Posterior cingulate gyrus (tissue), 11 donors: ENCODE data around the gene RALGAPA2.

Experiments
- DNase-seq, 10 donors: peaks; one replicate each; pipeline versions ENCODE4 v3.0.0 to v3.0.0-alpha.2; 2020 to 2021; ENCODE audit warnings: mixed read lengths in 3 of 10
- intact Hi-C: fragments of 100-400 bp; cut with DNase I; formaldehyde crosslinking; loops from one replicate; pipeline ENCODE4 v1.15.1; 2023

The RALGAPA2 gene

GRCh38 chr20:20417876-20418676 lies 294.4 kb downstream of the RALGAPA2 start:
- intact Hi-C loops = no loop called here
- no peak for DNase-seq

GRCh38 chr20:20415321-20415720 lies 297.1 kb downstream of the RALGAPA2 start:
- intact Hi-C loops = no loop called here
- DNase-seq = no peak

- intact Hi-C loops = no loop called here
- no peak for DNase-seq
Measured at GRCh38 chr20:20414640-20415220, 297.7 kb downstream of the RALGAPA2 start.

DNA sequence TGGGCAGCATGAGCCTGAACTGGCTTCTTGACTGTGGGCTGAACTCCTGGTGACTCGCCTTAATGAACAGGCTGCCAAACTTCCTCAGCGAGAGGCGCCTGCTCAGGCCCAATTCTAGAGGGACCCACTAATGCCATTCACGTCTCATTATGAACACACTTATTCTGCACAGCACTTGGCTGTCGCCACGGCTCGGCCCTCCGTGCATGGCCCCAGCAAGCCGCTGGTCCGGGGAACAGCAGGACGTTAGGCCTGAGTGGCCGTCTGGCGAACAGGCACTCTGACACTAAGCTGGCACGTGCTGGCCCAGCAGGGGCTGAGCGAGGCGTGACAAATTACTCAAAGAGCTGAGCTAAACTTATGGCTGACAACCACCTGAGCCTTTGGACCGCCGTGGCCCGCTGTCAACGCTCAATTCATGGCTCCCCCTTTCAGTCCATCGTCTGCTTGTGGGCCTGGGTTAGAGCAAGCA lies 298.6 kb downstream of the RALGAPA2 start:
- DNase-seq = peak in 5 of 10 donors; percentile 40 to 87 (median 40)
- intact Hi-C loops = no loop called here

- DNase-seq = no peak
- intact Hi-C loops = no loop called here
Measured at GRCh38 chr20:20412750-20413149, 299.7 kb downstream of the RALGAPA2 start.

DNA sequence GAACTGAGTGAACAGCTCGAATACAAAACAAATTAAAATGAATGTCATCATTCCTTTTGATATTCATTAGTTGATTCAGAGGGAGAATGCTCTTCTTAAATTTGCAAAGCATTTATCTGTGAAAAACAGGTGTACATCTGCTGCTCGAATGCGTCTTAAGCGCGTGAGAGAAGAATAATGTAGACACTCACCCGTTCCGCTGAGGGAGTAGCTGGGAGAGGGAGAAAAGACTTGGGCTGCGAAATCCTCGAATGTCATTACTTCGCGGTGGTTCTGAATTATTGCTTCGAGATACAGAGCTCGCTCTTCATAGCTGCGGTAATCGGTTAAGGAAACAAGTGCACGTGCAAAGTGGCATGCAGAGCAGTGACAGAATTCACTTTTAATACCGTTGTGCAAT lies 300.6 kb downstream of the RALGAPA2 start:
- intact Hi-C loops = no loop called here
- no peak for DNase-seq

GRCh38 chr20:20411402-20411801 lies 301.0 kb downstream of the RALGAPA2 start:
- intact Hi-C loops = no loop called here
- DNase-seq = no peak

DNA sequence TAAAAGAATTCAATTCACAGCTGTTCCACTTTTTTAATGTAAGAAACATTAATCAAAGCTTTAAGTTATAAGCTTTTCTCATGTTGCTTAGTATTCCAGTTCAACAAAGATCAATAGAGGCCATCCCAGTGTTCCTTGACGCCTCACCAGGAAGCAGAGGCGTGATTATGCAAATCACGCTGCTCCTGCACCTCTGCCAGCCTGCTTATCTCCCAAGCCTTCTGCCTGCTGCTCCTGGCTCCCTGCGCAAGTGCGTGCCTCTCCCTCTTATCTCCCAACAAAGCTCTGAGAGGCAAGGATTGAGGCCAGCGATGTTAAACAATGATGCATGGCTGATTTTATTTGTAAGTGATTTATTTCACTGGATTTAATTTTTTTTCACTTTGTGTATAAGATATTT lies 301.8 kb downstream of the RALGAPA2 start:
- intact Hi-C loops = no loop called here
- DNase-seq = peak in 9 of 10 donors; percentile 45 to 94 (median 51)

DNA sequence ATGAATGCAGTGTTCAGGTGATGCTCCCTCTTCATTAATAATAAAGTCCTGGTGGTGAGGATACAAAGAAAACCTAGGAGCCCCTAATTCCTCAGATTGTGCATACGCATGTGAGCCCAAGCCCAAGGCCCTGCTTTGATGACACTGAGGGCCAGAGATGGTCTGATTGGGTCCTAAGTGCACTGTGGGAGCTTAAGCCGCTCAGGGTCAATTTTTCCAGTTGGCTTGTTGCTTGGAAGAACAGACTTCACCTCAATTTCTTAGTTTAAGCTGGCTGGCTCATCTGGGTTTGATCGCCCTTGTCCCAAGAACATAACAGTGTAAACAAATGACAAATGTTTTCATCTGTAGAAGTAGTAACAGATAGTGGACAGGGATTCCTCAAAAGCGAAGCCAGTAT lies 303.1 kb downstream of the RALGAPA2 start:
- intact Hi-C loops = loop anchor here (5.0 kb wide), 1 partner anchor 42 kb away; the partner anchor contains the start of gene INSM1

DNA sequence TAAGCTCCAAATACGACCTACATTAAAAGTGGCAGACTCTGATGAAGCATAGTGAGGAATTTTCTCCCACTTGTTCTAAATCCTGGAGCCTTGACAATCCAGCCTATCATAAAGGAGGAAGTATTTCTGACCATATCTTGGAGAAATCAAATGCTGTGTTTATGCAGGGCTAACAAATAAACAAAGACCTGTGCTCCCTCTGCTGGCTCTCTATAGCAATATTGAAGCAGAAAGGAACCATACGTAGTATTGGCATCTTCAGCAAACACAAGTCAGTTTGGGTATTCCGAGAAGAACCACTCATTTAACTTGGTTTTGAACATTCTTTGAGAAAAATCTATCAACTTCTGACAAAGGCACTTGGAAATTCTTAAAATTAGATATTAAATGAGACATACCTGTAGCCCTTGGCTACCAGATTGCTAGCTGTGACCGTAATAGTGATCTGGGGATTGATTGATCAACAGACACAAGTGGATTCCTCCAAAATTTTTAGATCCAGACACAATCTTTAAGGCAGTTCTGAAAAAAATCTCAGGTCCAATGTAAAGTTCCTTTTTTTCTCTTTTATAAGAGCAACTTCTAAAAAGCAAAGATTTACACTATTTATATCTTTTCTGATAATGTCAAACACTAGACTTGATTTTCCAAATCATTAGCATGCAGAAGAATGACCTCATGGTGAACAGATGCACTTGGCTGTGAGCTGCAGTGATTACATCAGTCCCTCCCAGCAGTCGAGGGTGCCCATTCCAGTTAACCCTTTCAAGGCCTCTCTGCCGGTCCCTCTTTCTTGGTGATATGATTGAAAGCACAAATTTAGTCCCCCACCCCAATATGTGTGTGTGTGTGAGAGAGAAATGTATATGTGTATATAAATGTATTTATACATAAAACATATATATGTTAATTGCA lies 304.3 kb downstream of the RALGAPA2 start:
- peak in 5 of 10 donors; percentile 30 to 91 (median 54) for DNase-seq
- intact Hi-C loops = loop anchor here (5.0 kb wide), 1 partner anchor 41 kb away; the partner anchor contains the start of gene INSM1

More for the DNA sequence above, 303.1 kb downstream of the RALGAPA2 start:
- DNase-seq = peak in 1 of 10 donors; percentile 25

DNA sequence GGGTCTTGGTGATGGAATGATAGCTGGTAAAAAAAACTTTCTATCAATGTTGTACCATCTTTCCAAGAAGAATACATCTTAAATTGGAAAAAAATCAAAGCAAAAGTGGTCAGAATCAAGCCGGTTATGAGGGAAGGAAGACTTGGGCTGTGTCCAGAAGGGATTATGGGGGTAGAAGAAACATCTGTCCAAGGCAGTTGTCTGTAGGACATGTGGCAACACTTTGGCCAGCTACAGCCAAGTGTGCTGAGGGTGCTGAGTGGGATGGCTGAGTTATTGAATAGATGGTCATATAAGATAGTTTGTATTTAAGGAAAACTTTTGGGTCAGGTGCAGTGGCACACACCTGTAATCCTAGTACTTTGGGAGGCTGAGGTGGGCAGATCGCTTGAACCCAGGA lies 306.1 kb downstream of the RALGAPA2 start:
- no peak for DNase-seq
- intact Hi-C loops = loop anchor here (5.0 kb wide), 1 partner anchor 39 kb away; the partner anchor contains the start of gene INSM1

- no peak for DNase-seq
- intact Hi-C loops = loop anchor here (5.0 kb wide), 1 partner anchor 38 kb away; the partner anchor contains the start of gene INSM1
Measured at GRCh38 chr20:20405623-20406022, 306.8 kb downstream of the RALGAPA2 start.

GRCh38 chr20:20404633-20405032 lies 307.8 kb downstream of the RALGAPA2 start:
- DNase-seq = no peak
- intact Hi-C loops = loop anchor here (5.0 kb wide), 1 partner anchor 37 kb away; the partner anchor contains the start of gene INSM1

GRCh38 chr20:20401991-20402390 lies 310.5 kb downstream of the RALGAPA2 start:
- intact Hi-C loops = no loop called here

DNA sequence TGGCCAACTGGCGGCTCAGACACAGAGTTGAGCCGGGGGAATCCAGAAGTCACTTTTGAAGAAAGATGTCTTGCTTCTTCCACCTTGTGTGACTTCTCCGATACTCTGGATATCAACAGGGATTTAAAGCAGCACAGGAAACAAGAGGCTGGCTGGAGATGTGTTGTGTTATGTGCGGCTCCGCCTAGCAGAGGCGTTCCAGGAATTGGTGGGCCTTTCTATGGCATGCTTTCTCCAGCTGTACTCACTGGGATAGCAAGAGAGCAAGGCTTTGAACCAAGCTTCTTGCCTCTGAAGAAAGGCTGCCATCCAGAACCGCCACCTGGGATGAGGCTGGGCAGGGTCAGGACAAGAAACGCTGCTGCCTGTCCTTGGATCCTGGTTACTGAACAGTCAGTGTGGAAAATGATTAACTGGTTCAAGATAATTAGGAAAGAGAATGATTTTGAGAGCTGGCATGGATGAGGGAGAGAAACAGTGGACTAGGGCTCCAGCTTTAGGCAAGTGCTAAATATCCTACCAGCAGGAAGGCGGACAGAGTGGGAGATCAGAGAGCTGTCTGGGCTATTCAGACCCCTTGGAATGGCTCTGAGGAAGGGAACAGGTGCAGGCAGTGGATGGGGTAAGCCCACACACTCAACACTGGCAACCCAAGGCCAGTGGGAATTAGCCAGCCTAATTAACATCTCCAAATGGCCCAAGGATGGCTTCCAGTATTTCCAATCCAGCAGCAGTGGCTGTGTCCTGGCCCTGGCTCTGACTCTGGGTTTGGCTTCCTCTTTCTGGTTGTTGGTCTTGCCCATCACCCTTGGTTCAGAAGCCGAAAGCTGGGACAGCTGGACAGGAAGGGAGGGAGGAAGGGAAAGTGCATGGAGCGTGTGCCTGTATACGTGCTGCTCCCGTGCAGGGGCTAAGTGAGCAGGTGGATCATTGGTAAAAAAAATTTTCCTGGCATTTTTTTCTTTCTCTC lies 312.6 kb downstream of the RALGAPA2 start:
- intact Hi-C loops = no loop called here
- peak in 1 of 10 donors; percentile 57 for DNase-seq

More at GRCh38 chr20:20401991-20402390, 310.5 kb downstream of the RALGAPA2 start:
- DNase-seq = peak in 1 of 10 donors; percentile 19

DNA sequence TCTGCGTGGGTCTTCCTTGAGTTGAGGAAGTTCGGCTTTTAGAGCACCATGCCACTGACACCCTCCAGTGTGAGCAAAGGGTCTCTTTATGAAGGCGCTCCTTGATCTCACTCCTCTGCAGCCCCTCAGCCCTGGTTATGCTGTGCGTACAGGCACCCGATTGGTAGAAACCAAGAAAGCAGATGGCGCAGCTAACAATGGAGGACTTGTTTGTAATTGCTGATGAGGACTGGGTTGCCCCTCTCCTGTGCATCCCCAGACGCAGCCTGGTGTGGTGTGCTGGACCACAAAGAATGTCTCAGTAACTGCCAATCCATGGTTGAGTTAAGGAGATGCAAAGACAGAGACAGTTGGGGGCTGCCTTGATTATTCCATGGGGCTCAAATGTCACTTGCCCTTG lies 314.3 kb downstream of the RALGAPA2 start:
- no peak for DNase-seq
- intact Hi-C loops = no loop called here

- DNase-seq = no peak
Measured at GRCh38 chr20:20396794-20397193, 315.6 kb downstream of the RALGAPA2 start.

DNA sequence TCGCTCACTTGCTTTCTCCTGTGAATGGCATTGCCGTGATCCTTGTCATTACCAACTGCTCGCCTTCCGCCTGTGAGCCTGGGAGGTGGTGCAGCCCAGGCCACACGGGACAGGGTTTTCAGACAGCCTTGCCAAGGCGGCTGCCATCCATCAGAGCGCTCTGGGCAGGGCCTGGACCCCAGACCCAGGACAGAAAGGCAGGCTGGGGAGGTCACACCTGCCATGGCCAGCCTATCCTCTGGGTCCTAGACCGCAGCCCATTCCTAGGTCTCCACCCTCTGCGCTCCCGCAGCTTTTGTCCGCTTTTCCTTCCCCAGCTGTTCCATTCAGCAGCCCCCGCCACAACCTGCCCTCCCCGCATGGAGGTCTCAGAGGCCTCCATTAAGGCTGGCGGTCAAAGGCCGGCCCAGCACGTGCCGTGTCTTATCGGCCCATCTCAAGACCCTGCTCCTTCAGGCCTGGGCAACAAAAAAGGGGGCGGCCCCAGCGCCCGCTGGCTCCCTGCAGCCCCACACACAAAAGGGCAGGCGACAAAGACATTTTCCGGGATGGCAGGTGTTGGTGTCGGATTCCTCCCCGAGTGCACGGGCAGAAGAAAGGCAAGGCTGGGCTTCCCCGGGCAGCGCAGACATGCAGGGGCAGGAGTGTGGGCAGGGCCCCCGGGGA lies 316.4 kb downstream of the RALGAPA2 start:
- DNase-seq = no peak
- intact Hi-C loops = no loop called here

More at GRCh38 chr20:20396794-20397193, 315.6 kb downstream of the RALGAPA2 start:
- intact Hi-C loops = no loop called here

DNA sequence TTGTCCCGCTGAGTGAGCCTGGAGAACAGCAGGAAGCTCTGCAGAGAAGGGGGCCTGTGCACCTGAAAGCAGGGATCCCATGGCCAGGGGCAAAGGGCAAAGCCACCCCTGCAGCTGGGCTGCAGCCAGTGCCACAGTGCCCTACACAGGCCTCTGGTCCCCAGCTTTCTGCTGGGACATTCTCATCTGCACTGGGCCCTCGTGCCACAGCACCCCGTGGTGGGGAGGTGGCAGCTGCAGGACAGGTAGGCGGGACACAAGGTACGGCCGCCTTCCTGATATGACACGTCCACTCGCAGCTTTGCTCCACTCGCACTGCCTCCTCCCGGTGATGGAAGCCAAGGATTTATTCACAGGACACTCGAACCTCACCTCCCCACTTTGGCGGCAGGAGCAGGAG lies 317.4 kb downstream of the RALGAPA2 start:
- no peak for DNase-seq

More for the DNA sequence above, 317.4 kb downstream of the RALGAPA2 start:
- intact Hi-C loops = no loop called here
